Measurements from ENCODE around the gene SLC4A1.

GRCh38 chr17:44287651-44288050 is 19.7 kb upstream of the SLC4A1 start:
- TF ChIP-seq CTCF (IDR thresholded peaks at IDR 0.05) (no peak), EP300 (IDR thresholded peaks at IDR 0.05) (no peak), POLR2A (IDR thresholded peaks at IDR 0.05) (no peak), POLR2AphosphoS5 (IDR thresholded peaks at IDR 0.05) (no peak)
